HepG2 (cell line): ENCODE results near the gene ESR2. TPM values are rescaled to one million over a fixed set of nuclear protein-coding genes. Genes with fewer than 3 reads are reported as not detected.

Experiments
- ATAC-seq: fragments of 200-7000 bp; cut with Tn5 transposase; 3 replicates; pipeline ENCODE4 v1.9.1; 2020; ENCODE audit warnings: mild to moderate bottlenecking, moderate library complexity
- BruUV-seq: library from RNA; stranded (reverse); fragments of 400-500 nt; replicated peaks from 2 replicates; lab custom pipeline; 2021; lab: Mats Ljungman, UMichigan
- CTCF ChIA-PET: fragments of 300-600 bp; formaldehyde crosslinking; extraction: SDS; loops from one replicate; lab custom pipeline; 2021; ENCODE audit warnings: low total read pairs, inconsistent platforms, low intra/inter-chr PET ratio; lab: Yijun Ruan, JAX
- POLR2A ChIA-PET: fragments of 350-600 bp; sonication (Branson Sonifier 250); formaldehyde crosslinking; loops from one replicate; lab custom pipeline; 2020; ENCODE audit warnings: antibody characterized with exemption, inconsistent platforms; lab: Yijun Ruan, JAX
- DNase-seq: peaks from one replicate; pipeline ENCODE4 v3.0.0-alpha.2; 2015; ENCODE audit warnings: low spot score
- FAIRE-seq: peaks from 3 replicates; lab custom pipeline; 2011; peaks lifted over from hg19 to GRCh38; lab: Jason Lieb, UNC
- H2AFZ ChIP-seq: one replicate; pipeline ENCODE4 v1.6.1; 2011; ENCODE audit warnings: low read length, inconsistent platforms
- H3K27ac ChIP-seq: fragments of 300-600 bp; 3 replicates; pipeline ENCODE4 v1.8.0; 2011; ENCODE audit warnings: mixed run types, mild to moderate bottlenecking, mixed read lengths, low read length, inconsistent platforms; ENCODE audit not compliant: insufficient read depth; ENCODE audit errors: extremely low read length
- H3K27me3 ChIP-seq, 2 experiments: fragments of 200-600 bp in 1 of 2; 2 replicates in 1 of 2; 3 replicates in 1 of 2; pipeline versions ENCODE4 v1.6.0 to v1.8.0; 2011; ENCODE audit warnings: low read length in 2 of 2, mild to moderate bottlenecking in 2 of 2, moderate library complexity in 2 of 2, inconsistent platforms in 1 of 2; ENCODE audit not compliant: insufficient read depth in 2 of 2, control insufficient read depth in 1 of 2
- H3K36me3 ChIP-seq, 2 experiments: fragments of 200-600 bp in 1 of 2; replicated peaks in 1 of 2; 2 replicates in 1 of 2; 3 replicates in 1 of 2; pipeline versions ENCODE4 v1.5.1 to v1.8.0; 2011; ENCODE audit warnings: low read length in 2 of 2, inconsistent platforms in 1 of 2; ENCODE audit not compliant: insufficient read depth in 2 of 2, control insufficient read depth in 1 of 2
- H3K4me1 ChIP-seq: 2 replicates; pipeline ENCODE4 v1.5.1; 2012; ENCODE audit warnings: low read length, inconsistent platforms; ENCODE audit not compliant: insufficient read depth
- H3K4me2 ChIP-seq: 2 replicates; pipeline ENCODE4 v1.6.0; 2011; ENCODE audit warnings: low read depth, low read length, inconsistent platforms
- H3K4me3 ChIP-seq, 3 experiments: fragments of 200-600 bp in 1 of 3; sonication (generic), shearing (Covaris generic) in 1 of 3; replicated peaks in 1 of 3; 2 replicates each; pipeline ENCODE4 v1.5.1; 2011 to 2016; ENCODE audit warnings: low read length in 3 of 3, inconsistent platforms in 2 of 3, low read depth in 2 of 3, mild to moderate bottlenecking in 2 of 3, control low read depth in 1 of 3, mixed read lengths in 1 of 3; ENCODE audit not compliant: insufficient read depth in 1 of 3
- H3K79me2 ChIP-seq: one replicate; pipeline ENCODE4 v1.6.1; 2011; ENCODE audit warnings: low read length, inconsistent platforms; ENCODE audit not compliant: insufficient read depth
- H3K9ac ChIP-seq: 2 replicates; pipeline ENCODE4 v1.6.0; 2011; ENCODE audit warnings: mild to moderate bottlenecking, low read depth, low read length, inconsistent platforms; ENCODE audit not compliant: insufficient read depth
- H3K9me3 ChIP-seq: 2 replicates; pipeline ENCODE4 v1.5.1; 2012; ENCODE audit warnings: mild to moderate bottlenecking, low read length
- H4K20me1 ChIP-seq: 2 replicates; pipeline ENCODE4 v1.6.0; 2011; ENCODE audit warnings: inconsistent platforms, mild to moderate bottlenecking, low read length, moderate library complexity; ENCODE audit not compliant: insufficient read depth
- FOSL2 ChIP-seq: sonication (generic); formaldehyde crosslinking; IDR thresholded peaks from 2 replicates; pipeline ENCODE4 v1.4.0; 2020; ENCODE audit warnings: missing genetic modification reagents
- FOXK2 ChIP-seq: fragments of 450-650 bp; IDR thresholded peaks from 2 replicates; pipeline ENCODE4 v1.6.1; 2016
- KMT2A ChIP-seq: sonication (generic); formaldehyde crosslinking; IDR thresholded peaks from 2 replicates; pipeline ENCODE4 v1.4.0; 2020; ENCODE audit warnings: missing genetic modification reagents
- MAZ ChIP-seq, 2 experiments: sonication (generic) in 1 of 2; formaldehyde crosslinking in 1 of 2; IDR thresholded peaks; 2 replicates each; pipeline versions ENCODE4 v1.5.0 to v1.6.1; 2012 to 2020; ENCODE audit warnings: low read depth in 2 of 2, mild to moderate bottlenecking in 2 of 2, borderline replicate concordance in 1 of 2, improper control_type of control experiment in 1 of 2, low read length in 1 of 2, missing genetic modification reagents in 1 of 2, moderate library complexity in 1 of 2
- SAP130 ChIP-seq: IDR thresholded peaks from 2 replicates; pipeline ENCODE4 v1.6.1; 2016; ENCODE audit warnings: low read depth
- SMAD1 ChIP-seq: sonication (generic); formaldehyde crosslinking; IDR thresholded peaks from 2 replicates; pipeline ENCODE4 v1.4.0; 2020; ENCODE audit warnings: missing genetic modification reagents, low read depth, mild to moderate bottlenecking, borderline replicate concordance
- TOE1 ChIP-seq: sonication (generic); formaldehyde crosslinking; IDR thresholded peaks from 2 replicates; pipeline ENCODE4 v1.4.0; 2020; ENCODE audit warnings: mild to moderate bottlenecking, missing genetic modification reagents
- ZNF446 ChIP-seq: sonication (generic); formaldehyde crosslinking; IDR thresholded peaks from 2 replicates; pipeline ENCODE4 v1.5.0; 2020; ENCODE audit warnings: mild to moderate bottlenecking, missing genetic modification reagents
- ZNF747 ChIP-seq: sonication (generic); formaldehyde crosslinking; IDR thresholded peaks from 2 replicates; pipeline ENCODE4 v1.8.1; 2023; ENCODE audit warnings: missing genetic modification reagents, mild to moderate bottlenecking, borderline replicate concordance
- WGBS: methylation state at CpG from one replicate; pipeline ENCODE4 v1.1.6; 2017; ENCODE audit warnings: low lambda C conversion rate; 5-methylcytosine and 5-hydroxymethylcytosine counted together
- in situ Hi-C: cut with HindIII; loops from 2 replicates; pipeline ENCODE4 v1.10.0; 2017; ENCODE audit warnings: low pct_unique_long_range_greater_than_20kb; ENCODE audit not compliant: extremely low pct_ligation_motif_present
- intact Hi-C: fragments of 100-400 bp; cut with micrococcal nuclease; formaldehyde crosslinking; loops from one replicate; pipeline ENCODE4 v1.10.0; 2022; ENCODE audit not compliant: unreplicated experiment
- polyA plus RNA-seq, 8 experiments: library from polyadenylated mRNA; depleted of rRNA in 3 of 8; stranded (reverse) in 7 of 8; unstranded in 1 of 8; fragments of >200 nt; fragmentation: Illumina TruSeq in 4 of 8; extraction: Trizol in 4 of 8; gene quantifications; 2 replicates each; pipeline versions ENCODE4 v1.2.1 to v1.2.3, GENCODE V29; 2011 to 2016; ENCODE audit warnings: low read depth in 4 of 8, missing spikeins in 1 of 8, mixed read lengths in 1 of 8; ENCODE audit not compliant: insufficient read depth in 1 of 8
- total RNA-seq, 5 experiments: library from RNA; depleted of rRNA; stranded (reverse); fragments of >200 nt; fragmentation: Illumina TruSeq; extraction: Trizol; gene quantifications; 2 replicates each; pipeline ENCODE4 v1.2.3, GENCODE V29; 2016; ENCODE audit warnings: low read depth in 1 of 5
- TF ChIP-seq, protein P1 (sequence below): sonication (generic); formaldehyde crosslinking; IDR thresholded peaks from 2 replicates; pipeline ENCODE4 v1.8.1; 2022; ENCODE audit warnings: low read depth, mild to moderate bottlenecking, missing genetic modification reagents
- TF ChIP-seq, protein P2 (sequence below), 2 experiments: IDR thresholded peaks; 2 replicates each; pipeline ENCODE4 v1.6.1; 2011 to 2012; ENCODE audit warnings: low read length in 2 of 2, borderline replicate concordance in 1 of 2, low read depth in 1 of 2, mild to moderate bottlenecking in 1 of 2, moderate library complexity in 1 of 2

ESR2 gene
- total and polyA plus RNA-seq, 2 of the 13 experiments (the other 11 are each of a cell fraction or from before 2014, with no cell fraction given), result 0.01 to 0.04 TPM

DNA sequence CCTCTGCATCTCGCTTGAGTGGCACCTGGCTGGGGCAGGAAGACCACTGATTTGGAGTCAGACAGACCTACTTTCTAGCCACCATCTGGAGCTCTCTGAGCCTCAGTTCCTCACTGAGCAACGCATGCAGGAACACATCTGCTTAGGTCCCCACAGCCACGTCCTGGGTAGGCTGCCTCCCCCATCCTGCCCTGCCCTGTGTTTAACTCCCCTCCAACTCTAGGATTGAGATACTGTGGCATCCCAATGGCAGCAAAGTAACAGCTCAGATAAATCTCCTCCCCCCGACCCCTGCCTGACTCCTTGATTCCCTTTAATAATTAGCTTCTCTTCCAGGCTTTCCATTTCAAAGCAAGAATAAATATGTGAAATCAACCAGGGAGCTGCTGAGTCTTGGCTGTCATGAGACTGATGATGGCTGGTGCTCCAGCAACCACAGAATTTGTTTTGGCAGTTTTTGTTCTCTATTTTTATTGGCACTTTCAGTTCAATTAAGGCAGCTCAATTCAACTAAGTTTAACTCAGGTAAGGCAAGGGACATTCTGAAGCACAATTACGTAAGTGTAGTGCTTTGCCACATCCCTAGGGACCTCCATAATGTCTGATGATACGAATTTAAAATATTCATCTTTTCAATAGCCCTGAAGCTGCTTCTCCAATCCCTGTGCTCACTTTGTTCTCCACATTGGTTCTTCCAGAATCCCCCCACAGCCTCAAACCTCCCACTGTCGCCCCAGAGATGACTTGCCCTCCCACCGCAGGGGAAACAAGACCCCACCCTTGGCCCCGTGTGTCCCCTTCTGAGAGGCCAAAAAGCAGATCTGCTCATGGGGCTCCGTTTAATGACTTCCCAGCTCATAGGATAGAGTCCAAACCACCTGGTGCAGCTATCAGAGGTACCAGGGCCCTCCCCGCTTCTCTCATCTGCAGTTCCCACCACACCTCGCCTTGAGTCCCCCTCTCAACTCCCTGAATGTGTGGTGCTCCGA is 58.2 kb downstream of the ESR2 start:
- Histone ChIP-seq H3K4me3 (no peak overlapping the region), H2AFZ (no peak overlapping the region), H3K4me1 (no peaks in the 10 kb centered on the region), H3K9ac (no peak overlapping the region), H3K27me3 (no peaks in the 10 kb centered on the region; a peak in 2 of 5 replicates), H3K9me3 (no peaks in the 10 kb centered on the region), H3K79me2 (no peaks in the 10 kb centered on the region), H3K4me2 (no peak overlapping the region), H3K27ac (no peak overlapping the region), H3K36me3 (no peaks in the 10 kb centered on the region; a peak in 1 of 5 replicates), H4K20me1 (no peaks in the 10 kb centered on the region)
- intact Hi-C loops (no loop called here), in situ Hi-C loops (no loop called here)
- TF ChIP-seq ZNF446 (CRISPR knock-in tag), result no peak
- no peak for TF ChIP-seq MAZ (IDR thresholded peaks at IDR 0.05; ENCODE audit: borderline replicate concordance, low read depth, low read length)
- no peak for TF ChIP-seq MAZ (CRISPR knock-in tag; IDR thresholded peaks at IDR 0.05; ENCODE audit: low read depth)
- TF ChIP-seq FOXK2, result no peak
- TF ChIP-seq, protein P1, sequence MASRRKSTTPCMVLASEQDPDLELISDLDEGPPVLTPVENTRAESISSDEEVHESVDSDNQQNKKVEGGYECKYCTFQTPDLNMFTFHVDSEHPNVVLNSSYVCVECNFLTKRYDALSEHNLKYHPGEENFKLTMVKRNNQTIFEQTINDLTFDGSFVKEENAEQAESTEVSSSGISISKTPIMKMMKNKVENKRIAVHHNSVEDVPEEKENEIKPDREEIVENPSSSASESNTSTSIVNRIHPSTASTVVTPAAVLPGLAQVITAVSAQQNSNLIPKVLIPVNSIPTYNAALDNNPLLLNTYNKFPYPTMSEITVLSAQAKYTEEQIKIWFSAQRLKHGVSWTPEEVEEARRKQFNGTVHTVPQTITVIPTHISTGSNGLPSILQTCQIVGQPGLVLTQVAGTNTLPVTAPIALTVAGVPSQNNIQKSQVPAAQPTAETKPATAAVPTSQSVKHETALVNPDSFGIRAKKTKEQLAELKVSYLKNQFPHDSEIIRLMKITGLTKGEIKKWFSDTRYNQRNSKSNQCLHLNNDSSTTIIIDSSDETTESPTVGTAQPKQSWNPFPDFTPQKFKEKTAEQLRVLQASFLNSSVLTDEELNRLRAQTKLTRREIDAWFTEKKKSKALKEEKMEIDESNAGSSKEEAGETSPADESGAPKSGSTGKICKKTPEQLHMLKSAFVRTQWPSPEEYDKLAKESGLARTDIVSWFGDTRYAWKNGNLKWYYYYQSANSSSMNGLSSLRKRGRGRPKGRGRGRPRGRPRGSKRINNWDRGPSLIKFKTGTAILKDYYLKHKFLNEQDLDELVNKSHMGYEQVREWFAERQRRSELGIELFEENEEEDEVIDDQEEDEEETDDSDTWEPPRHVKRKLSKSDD (CRISPR knock-in tag), result no peak
- TF ChIP-seq ZNF747 (CRISPR knock-in tag), result no peak
- no peak for TF ChIP-seq SAP130 (CRISPR knock-in tag)
- no peak for TF ChIP-seq FOSL2 (CRISPR knock-in tag)
- TF ChIP-seq SMAD1, result no peak
- TF ChIP-seq TOE1 (CRISPR knock-in tag), result no peak
- TF ChIP-seq, protein P2, sequence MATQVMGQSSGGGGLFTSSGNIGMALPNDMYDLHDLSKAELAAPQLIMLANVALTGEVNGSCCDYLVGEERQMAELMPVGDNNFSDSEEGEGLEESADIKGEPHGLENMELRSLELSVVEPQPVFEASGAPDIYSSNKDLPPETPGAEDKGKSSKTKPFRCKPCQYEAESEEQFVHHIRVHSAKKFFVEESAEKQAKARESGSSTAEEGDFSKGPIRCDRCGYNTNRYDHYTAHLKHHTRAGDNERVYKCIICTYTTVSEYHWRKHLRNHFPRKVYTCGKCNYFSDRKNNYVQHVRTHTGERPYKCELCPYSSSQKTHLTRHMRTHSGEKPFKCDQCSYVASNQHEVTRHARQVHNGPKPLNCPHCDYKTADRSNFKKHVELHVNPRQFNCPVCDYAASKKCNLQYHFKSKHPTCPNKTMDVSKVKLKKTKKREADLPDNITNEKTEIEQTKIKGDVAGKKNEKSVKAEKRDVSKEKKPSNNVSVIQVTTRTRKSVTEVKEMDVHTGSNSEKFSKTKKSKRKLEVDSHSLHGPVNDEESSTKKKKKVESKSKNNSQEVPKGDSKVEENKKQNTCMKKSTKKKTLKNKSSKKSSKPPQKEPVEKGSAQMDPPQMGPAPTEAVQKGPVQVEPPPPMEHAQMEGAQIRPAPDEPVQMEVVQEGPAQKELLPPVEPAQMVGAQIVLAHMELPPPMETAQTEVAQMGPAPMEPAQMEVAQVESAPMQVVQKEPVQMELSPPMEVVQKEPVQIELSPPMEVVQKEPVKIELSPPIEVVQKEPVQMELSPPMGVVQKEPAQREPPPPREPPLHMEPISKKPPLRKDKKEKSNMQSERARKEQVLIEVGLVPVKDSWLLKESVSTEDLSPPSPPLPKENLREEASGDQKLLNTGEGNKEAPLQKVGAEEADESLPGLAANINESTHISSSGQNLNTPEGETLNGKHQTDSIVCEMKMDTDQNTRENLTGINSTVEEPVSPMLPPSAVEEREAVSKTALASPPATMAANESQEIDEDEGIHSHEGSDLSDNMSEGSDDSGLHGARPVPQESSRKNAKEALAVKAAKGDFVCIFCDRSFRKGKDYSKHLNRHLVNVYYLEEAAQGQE (IDR thresholded peaks at IDR 0.05; ENCODE audit: borderline replicate concordance in 1 of 2, low read depth in 1 of 2, low read length in 2 of 2), result no peak
- no peak for TF ChIP-seq KMT2A (CRISPR knock-in tag)
- no TSS peak for BruUV-seq
- ChIA-PET CTCF (no interaction called here), POLR2A (no interaction called here)
- 44% methylated on average over 12 of the region's 13 CpGs for WGBS
- no peak for FAIRE-seq
- no peak for ATAC-seq
- DNase-seq, result no peak
